K562 (cell line): ENCODE data around the gene GCDH. TPM values are rescaled to one million over a fixed set of nuclear protein-coding genes. Genes with fewer than 3 reads are reported as not detected.

Experiments
- ARHGAP35 ChIP-seq: fragments of 450-650 bp; IDR thresholded peaks from 2 replicates; pipeline ENCODE4 v1.6.1; 2018; ENCODE audit not compliant: partially characterized antibody
- CREM ChIP-seq: IDR thresholded peaks from 2 replicates; pipeline ENCODE4 v1.6.1; 2014; ENCODE audit warnings: antibody characterized with exemption, low read depth
- HNRNPL ChIP-seq: fragments of 200-400 bp; formaldehyde crosslinking; IDR thresholded peaks from 2 replicates; pipeline ENCODE4 v1.6.1; 2017; ENCODE audit warnings: low read depth, mild to moderate bottlenecking, low read length
- PHF21A ChIP-seq: fragments of 450-650 bp; IDR thresholded peaks from 2 replicates; pipeline ENCODE4 v1.6.1; 2017; ENCODE audit warnings: low read depth, borderline replicate concordance
- RBM15 ChIP-seq: fragments of 200-400 bp; formaldehyde crosslinking; IDR thresholded peaks from 2 replicates; pipeline ENCODE4 v1.6.1; 2018; ENCODE audit warnings: mild to moderate bottlenecking, low read length, moderate library complexity; ENCODE audit not compliant: insufficient read depth
- REST ChIP-seq, 2 experiments: fragments of 450-650 bp; formaldehyde crosslinking in 1 of 2; IDR thresholded peaks; 2 replicates each; pipeline versions ENCODE4 v1.4.0 to v1.6.1; 2014 to 2020; ENCODE audit warnings: mild to moderate bottlenecking in 2 of 2, borderline replicate concordance in 1 of 2, low read depth in 1 of 2
- SREBF2 ChIP-seq: sonication (generic); formaldehyde crosslinking; IDR thresholded peaks from 2 replicates; pipeline ENCODE4 v1.4.0; 2020; ENCODE audit warnings: mild to moderate bottlenecking, missing genetic modification reagents
- TBL1XR1 ChIP-seq, 2 experiments: IDR thresholded peaks; 2 replicates each; pipeline ENCODE4 v1.6.1; 2012; ENCODE audit warnings: improper control_type of control experiment in 2 of 2, low read length in 2 of 2, mild to moderate bottlenecking in 1 of 2
- TEAD2 ChIP-seq: fragments of 450-650 bp; IDR thresholded peaks from 2 replicates; pipeline ENCODE4 v1.6.1; 2016; ENCODE audit warnings: missing genetic modification characterization, control low read depth, missing compliant biosample characterization
- XRCC4 ChIP-seq: IDR thresholded peaks from one replicate; pipeline ENCODE4 v1.6.1; 2011; ENCODE audit not compliant: insufficient read depth, insufficient read length; ENCODE audit errors: extremely low read depth
- YY1 ChIP-seq, 3 experiments: IDR thresholded peaks; 2 replicates each; pipeline ENCODE4 v1.6.1; 2011; ENCODE audit warnings: low read length in 2 of 3, mild to moderate bottlenecking in 2 of 3, moderate library complexity in 2 of 3, borderline replicate concordance in 1 of 3, control low read depth in 1 of 3, low read depth in 1 of 3; ENCODE audit not compliant: insufficient read depth in 3 of 3, insufficient replicate concordance in 2 of 3, control insufficient read depth in 1 of 3, insufficient read length in 1 of 3; ENCODE audit errors: extremely low read depth in 1 of 3
- polyA plus RNA-seq, 8 experiments: library from polyadenylated mRNA; depleted of rRNA in 4 of 8; stranded (reverse) in 5 of 8; unstranded in 3 of 8; fragments of >200 nt; fragmentation: Nextera tagmentation in 2 of 8; fragmentation: Illumina TruSeq in 1 of 8; extraction: Ambion mirVana in 2 of 8; extraction: Trizol in 1 of 8; gene quantifications; 2 replicates each; pipeline versions ENCODE4 v1.2.1 to v1.2.3, GENCODE V29; 2011 to 2014; ENCODE audit warnings: inconsistent platforms in 1 of 8, missing spikeins in 1 of 8
- total RNA-seq, 7 experiments: library from RNA; depleted of rRNA in 6 of 7; stranded (reverse); fragments of >200 nt in 6 of 7; fragmentation: Illumina TruSeq in 2 of 7; extraction: Trizol in 2 of 7; gene quantifications; 2 replicates each; pipeline versions ENCODE4 v1.2.1 to v1.2.3, GENCODE V29; 2011 to 2021; ENCODE audit warnings: low replicate concordance in 1 of 7
- TF ChIP-seq, protein P1 (sequence below): fragments of 450-650 bp; IDR thresholded peaks from 2 replicates; pipeline ENCODE4 v1.6.1; 2018; ENCODE audit not compliant: partially characterized antibody
- TF ChIP-seq, protein P2 (sequence below), 2 experiments: fragments of 450-650 bp; conservative IDR thresholded peaks; 2 replicates each; pipeline ENCODE4 v1.6.1; 2017; ENCODE audit warnings: mild to moderate bottlenecking in 2 of 2, moderate library complexity in 2 of 2

Gene GCDH
- total and polyA plus RNA-seq, 9 of the 15 experiments (the other 6 are each of a cell fraction or from before 2014, with no cell fraction given): 2.9 to 50.8 (median 19.1) TPM

DNA sequence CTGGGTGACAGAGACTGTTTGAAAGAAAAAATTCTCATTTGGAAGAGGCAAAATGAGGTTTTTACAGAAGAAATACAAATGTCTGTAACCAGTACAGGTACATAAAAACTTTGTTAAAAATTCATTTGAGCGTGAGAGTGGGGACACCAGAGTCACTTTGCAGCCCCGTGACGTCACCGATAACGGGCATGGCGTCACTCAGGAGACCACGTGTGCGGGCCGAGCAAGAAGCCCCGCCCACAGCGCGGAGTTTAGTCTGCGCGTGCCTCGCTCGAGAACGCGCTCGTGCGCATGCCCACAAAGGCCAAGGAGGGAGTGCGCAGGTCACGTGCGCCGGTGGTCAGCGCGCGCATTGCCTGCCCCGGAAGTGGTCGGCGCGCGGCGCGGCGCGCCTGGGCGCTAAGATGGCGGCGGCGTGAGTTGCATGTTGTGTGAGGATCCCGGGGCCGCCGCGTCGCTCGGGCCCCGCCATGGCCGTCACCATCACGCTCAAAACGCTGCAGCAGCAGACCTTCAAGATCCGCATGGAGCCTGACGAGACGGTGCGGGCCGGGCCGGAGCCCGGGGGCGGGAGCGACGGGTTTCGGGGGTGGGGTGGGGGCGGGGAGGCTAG lies 54.6 kb downstream of the GCDH start, which contains the start of gene RAD23A (continued):
- TF ChIP-seq REST (IDR thresholded peaks at IDR 0.05; ENCODE audit: borderline replicate concordance) (peak; percentile 94), REST (CRISPR knock-in tag; IDR thresholded peaks at IDR 0.05; ENCODE audit: low read depth) (peak; percentile 73; the same call in 1 of the 2 replicates), PHF21A (no peak), TEAD2 (tag) (no peak), XRCC4 (no peak), TBL1XR1 (IDR thresholded peaks at IDR 0.05; ENCODE audit: low read length in 2 of 2) (peak in 1 of 2 experiments; percentile 90; a peak in 2 of 4 replicates), YY1 (IDR thresholded peaks at IDR 0.05; ENCODE audit: borderline replicate concordance in 1 of 3, control insufficient read depth in 1 of 3, extremely low read depth in 1 of 3, insufficient read depth in 3 of 3, insufficient read length in 1 of 3, insufficient replicate concordance in 2 of 3, low read depth in 1 of 3, low read length in 2 of 3) (peak; percentile 95 to 99 (median 98)), HNRNPL (no peak), RBM15 (no peak), ARHGAP35 (no peak), CREM (peak; percentile 100), SREBF2 (no peak)
- TF ChIP-seq, protein P1, sequence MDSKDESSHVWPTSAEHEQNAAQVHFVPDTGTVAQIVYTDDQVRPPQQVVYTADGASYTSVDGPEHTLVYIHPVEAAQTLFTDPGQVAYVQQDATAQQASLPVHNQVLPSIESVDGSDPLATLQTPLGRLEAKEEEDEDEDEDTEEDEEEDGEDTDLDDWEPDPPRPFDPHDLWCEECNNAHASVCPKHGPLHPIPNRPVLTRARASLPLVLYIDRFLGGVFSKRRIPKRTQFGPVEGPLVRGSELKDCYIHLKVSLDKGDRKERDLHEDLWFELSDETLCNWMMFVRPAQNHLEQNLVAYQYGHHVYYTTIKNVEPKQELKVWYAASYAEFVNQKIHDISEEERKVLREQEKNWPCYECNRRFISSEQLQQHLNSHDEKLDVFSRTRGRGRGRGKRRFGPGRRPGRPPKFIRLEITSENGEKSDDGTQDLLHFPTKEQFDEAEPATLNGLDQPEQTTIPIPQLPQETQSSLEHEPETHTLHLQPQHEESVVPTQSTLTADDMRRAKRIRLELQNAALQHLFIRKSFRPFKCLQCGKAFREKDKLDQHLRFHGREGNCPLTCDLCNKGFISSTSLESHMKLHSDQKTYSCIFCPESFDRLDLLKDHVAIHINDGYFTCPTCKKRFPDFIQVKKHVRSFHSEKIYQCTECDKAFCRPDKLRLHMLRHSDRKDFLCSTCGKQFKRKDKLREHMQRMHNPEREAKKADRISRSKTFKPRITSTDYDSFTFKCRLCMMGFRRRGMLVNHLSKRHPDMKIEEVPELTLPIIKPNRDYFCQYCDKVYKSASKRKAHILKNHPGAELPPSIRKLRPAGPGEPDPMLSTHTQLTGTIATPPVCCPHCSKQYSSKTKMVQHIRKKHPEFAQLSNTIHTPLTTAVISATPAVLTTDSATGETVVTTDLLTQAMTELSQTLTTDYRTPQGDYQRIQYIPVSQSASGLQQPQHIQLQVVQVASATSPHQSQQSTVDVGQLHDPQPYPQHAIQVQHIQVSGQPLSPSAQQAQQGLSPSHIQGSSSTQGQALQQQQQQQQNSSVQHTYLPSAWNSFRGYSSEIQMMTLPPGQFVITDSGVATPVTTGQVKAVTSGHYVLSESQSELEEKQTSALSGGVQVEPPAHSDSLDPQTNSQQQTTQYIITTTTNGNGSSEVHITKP: peak; percentile 55
- TF ChIP-seq, protein P2, sequence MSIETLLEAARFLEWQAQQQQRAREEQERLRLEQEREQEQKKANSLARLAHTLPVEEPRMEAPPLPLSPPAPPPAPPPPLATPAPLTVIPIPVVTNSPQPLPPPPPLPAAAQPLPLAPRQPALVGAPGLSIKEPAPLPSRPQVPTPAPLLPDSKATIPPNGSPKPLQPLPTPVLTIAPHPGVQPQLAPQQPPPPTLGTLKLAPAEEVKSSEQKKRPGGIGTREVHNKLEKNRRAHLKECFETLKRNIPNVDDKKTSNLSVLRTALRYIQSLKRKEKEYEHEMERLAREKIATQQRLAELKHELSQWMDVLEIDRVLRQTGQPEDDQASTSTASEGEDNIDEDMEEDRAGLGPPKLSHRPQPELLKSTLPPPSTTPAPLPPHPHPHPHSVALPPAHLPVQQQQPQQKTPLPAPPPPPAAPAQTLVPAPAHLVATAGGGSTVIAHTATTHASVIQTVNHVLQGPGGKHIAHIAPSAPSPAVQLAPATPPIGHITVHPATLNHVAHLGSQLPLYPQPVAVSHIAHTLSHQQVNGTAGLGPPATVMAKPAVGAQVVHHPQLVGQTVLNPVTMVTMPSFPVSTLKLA (conservative IDR thresholded peaks at IDR 0.05): peak; percentile 98
